GM12878 (cell line): ENCODE data around the gene CCDC12. TPM values are rescaled to one million over a fixed set of nuclear protein-coding genes. Genes with fewer than 3 reads are reported as not detected.

Experiments
- ATAC-seq: fragments of 200-7000 bp; cut with Tn5 transposase; 3 replicates; pipeline ENCODE4 v1.9.1; 2020; ENCODE audit warnings: mild to moderate bottlenecking, moderate library complexity
- BruUV-seq: library from RNA; stranded (reverse); fragments of 400-500 nt; replicated peaks from 2 replicates; lab custom pipeline; 2021; lab: Mats Ljungman, UMichigan
- CTCF ChIA-PET: fragments of 300-600 bp; sonication (Branson Sonifier 250); formaldehyde crosslinking; extraction: SDS; loops from one replicate; lab custom pipeline; 2021; ENCODE audit warnings: inconsistent platforms; lab: Yijun Ruan, JAX
- POLR2A ChIA-PET: fragments of 350-600 bp; formaldehyde crosslinking; extraction: SDS; loops from one replicate; lab custom pipeline; 2021; ENCODE audit warnings: inconsistent platforms; lab: Charles Lee
- RAD21 ChIA-PET: fragments of 300-600 bp; sonication (Branson Sonifier 250); formaldehyde crosslinking; loops from one replicate; lab custom pipeline; 2023; ENCODE audit warnings: antibody characterized with exemption; ENCODE audit not compliant: unreplicated experiment; lab: Charles Lee
- SMC1A ChIA-PET: fragments of 300-600 bp; sonication (Branson Sonifier 250); formaldehyde crosslinking; loops from one replicate; lab custom pipeline; 2023; ENCODE audit not compliant: unreplicated experiment, uncharacterized antibody; lab: Charles Lee
- DNase-seq: peaks from one replicate; pipeline ENCODE4 v3.0.0-alpha.2; 2011; ENCODE audit warnings: low read depth, low spot score
- FAIRE-seq: peaks from 3 replicates; lab custom pipeline; 2011; peaks lifted over from hg19 to GRCh38; lab: Jason Lieb, UNC
- H2AFZ ChIP-seq: 2 replicates; pipeline ENCODE4 v1.6.0; 2011; ENCODE audit warnings: low read depth, low read length, control low read depth; ENCODE audit not compliant: control insufficient read depth
- H3K27ac ChIP-seq: 2 replicates; pipeline ENCODE4 v1.5.1; 2011; ENCODE audit warnings: control low read depth; ENCODE audit not compliant: control insufficient read depth, insufficient read depth
- H3K27me3 ChIP-seq, 2 experiments: replicated peaks in 1 of 2; 2 replicates each; pipeline versions ENCODE4 v1.6.0 to v1.6.1; 2011; ENCODE audit warnings: low read length in 1 of 2; ENCODE audit not compliant: control insufficient read depth in 2 of 2, insufficient read depth in 2 of 2
- H3K36me3 ChIP-seq, 2 experiments: 2 replicates each; pipeline ENCODE4 v1.5.1; 2011; ENCODE audit warnings: low read length in 1 of 2; ENCODE audit not compliant: control insufficient read depth in 2 of 2, insufficient read depth in 2 of 2
- H3K4me1 ChIP-seq: 2 replicates; pipeline ENCODE4 v1.6.1; 2011; ENCODE audit warnings: mild to moderate bottlenecking, low read length, moderate library complexity, mixed read lengths; ENCODE audit not compliant: control insufficient read depth, insufficient read depth
- H3K4me2 ChIP-seq: 2 replicates; pipeline ENCODE4 v1.6.0; 2011; ENCODE audit warnings: control low read depth; ENCODE audit not compliant: control insufficient read depth, insufficient read depth
- H3K4me3 ChIP-seq: fragments of 200-600 bp; sonication (generic); 2 replicates; pipeline ENCODE4 v1.5.1; 2016
- H3K79me2 ChIP-seq: 2 replicates; pipeline ENCODE4 v1.6.0; 2011; ENCODE audit warnings: low read length; ENCODE audit not compliant: control insufficient read depth, insufficient read depth
- H3K9ac ChIP-seq: 2 replicates; pipeline ENCODE4 v1.8.0; 2011; ENCODE audit warnings: low read length, control low read depth, mixed read lengths; ENCODE audit not compliant: control insufficient read depth, insufficient read depth
- H3K9me3 ChIP-seq: replicated peaks from 3 replicates; pipeline ENCODE4 v1.5.1; 2011; ENCODE audit warnings: mild to moderate bottlenecking, low read length; ENCODE audit not compliant: control insufficient read depth, insufficient read depth
- H4K20me1 ChIP-seq: 2 replicates; pipeline ENCODE4 v1.6.0; 2011; ENCODE audit not compliant: control insufficient read depth, insufficient read depth
- CBFB ChIP-seq: IDR thresholded peaks from 2 replicates; pipeline ENCODE4 v1.6.1; 2016; ENCODE audit warnings: antibody characterized with exemption, low read depth
- CBX5 ChIP-seq: sonication (generic); IDR thresholded peaks from 2 replicates; pipeline ENCODE4 v1.6.1; 2016; ENCODE audit warnings: low read depth, moderate library complexity, mild to moderate bottlenecking, inconsistent platforms
- CTCF ChIP-seq, 3 experiments: IDR thresholded peaks in 2 of 3; conservative IDR thresholded peaks in 1 of 3; 2 replicates each; pipeline ENCODE4 v1.5.1; 2011; ENCODE audit warnings: low read depth in 3 of 3, low read length in 3 of 3, mild to moderate bottlenecking in 3 of 3, control low read depth in 2 of 3, moderate library complexity in 2 of 3, inconsistent platforms in 1 of 3, mixed read lengths in 1 of 3; ENCODE audit not compliant: control insufficient read depth in 2 of 3, insufficient read depth in 1 of 3; ENCODE audit errors: extremely low read depth in 1 of 3
- E4F1 ChIP-seq: fragments of 450-650 bp; IDR thresholded peaks from 2 replicates; pipeline ENCODE4 v1.6.1; 2018; ENCODE audit warnings: borderline replicate concordance, mild to moderate bottlenecking; ENCODE audit not compliant: partially characterized antibody
- ESRRA ChIP-seq: IDR thresholded peaks from 2 replicates; pipeline ENCODE4 v1.6.1; 2012; ENCODE audit warnings: mild to moderate bottlenecking, low read length, improper control_type of control experiment
- JUND ChIP-seq: IDR thresholded peaks from 2 replicates; pipeline ENCODE4 v1.6.1; 2012; ENCODE audit warnings: low read depth, mild to moderate bottlenecking, low read length, improper control_type of control experiment, moderate library complexity
- MXI1 ChIP-seq: fragments of 150-350 bp; IDR thresholded peaks from 2 replicates; pipeline ENCODE4 v1.6.1; 2011; ENCODE audit warnings: low read depth, mild to moderate bottlenecking, inconsistent platforms, low read length, improper control_type of control experiment
- SIN3A ChIP-seq: IDR thresholded peaks from 2 replicates; pipeline ENCODE4 v1.6.1; 2012; ENCODE audit warnings: low read depth, low read length, improper control_type of control experiment
- SMAD5 ChIP-seq: IDR thresholded peaks from 2 replicates; pipeline ENCODE4 v1.6.1; 2016; ENCODE audit warnings: antibody characterized with exemption, low read depth
- SMARCA5 ChIP-seq: fragments of 450-650 bp; IDR thresholded peaks from 2 replicates; pipeline ENCODE4 v1.6.1; 2017; ENCODE audit warnings: mild to moderate bottlenecking
- TBL1XR1 ChIP-seq: IDR thresholded peaks from 2 replicates; pipeline ENCODE4 v1.6.1; 2012; ENCODE audit warnings: low read depth, low read length, improper control_type of control experiment
- ZBTB33 ChIP-seq: fragments of 450-650 bp; IDR thresholded peaks from 2 replicates; pipeline ENCODE4 v1.6.1; 2017; ENCODE audit warnings: mild to moderate bottlenecking
- WGBS: methylation state at CpG from one replicate; pipeline ENCODE4 v1.1.6; 2016; ENCODE audit warnings: low lambda C conversion rate; ENCODE audit not compliant: insufficient replicate concordance, insufficient coverage; ENCODE audit errors: missing lambda C conversion rate; 5-methylcytosine and 5-hydroxymethylcytosine counted together
- in situ Hi-C: fragments of 300-500 bp; cut with MboI; formaldehyde crosslinking; loops from 9 replicates; pipeline ENCODE4 v1.14.3; 2018; ENCODE audit warnings: mixed read lengths
- intact Hi-C: fragments of 100-400 bp; cut with micrococcal nuclease; formaldehyde crosslinking; loops from one replicate; pipeline ENCODE4 v1.14.2; 2022; ENCODE audit not compliant: unreplicated experiment
- polyA plus RNA-seq, 11 experiments: library from polyadenylated mRNA; depleted of rRNA in 4 of 11; unstranded in 6 of 11; stranded (reverse) in 5 of 11; fragments of >200 nt; fragmentation: Nextera tagmentation in 4 of 11; fragmentation: Illumina TruSeq in 1 of 11; extraction: Ambion mirVana in 4 of 11; extraction: Trizol in 1 of 11; gene quantifications; 1 replicate in 1 of 11; 2 replicates in 10 of 11; pipeline versions ENCODE4 v1.2.1 to v1.2.3, GENCODE V29; 2011 to 2016; ENCODE audit warnings: inconsistent platforms in 2 of 11, missing spikeins in 2 of 11, low read depth in 1 of 11
- total RNA-seq, 4 experiments: library from RNA; depleted of rRNA in 3 of 4; stranded (reverse); fragments of >200 nt in 3 of 4; fragmentation: Illumina TruSeq in 1 of 4; extraction: Trizol in 1 of 4; gene quantifications; 2 replicates each; pipeline versions ENCODE4 v1.2.1 to v1.2.3, GENCODE V29; 2013 to 2021

The CCDC12 gene
- total and polyA plus RNA-seq, 10 of the 15 experiments (the other 5 are each of a cell fraction or from before 2014, with no cell fraction given), result 9.2 to 91.4 (median 61.3) TPM

- Histone ChIP-seq H3K36me3 (no peaks in the 10 kb centered on the region), H3K27me3 (no peaks in the 10 kb centered on the region), H3K9me3 (no peaks in the 10 kb centered on the region), H3K4me1 (no peaks in the 10 kb centered on the region), H4K20me1 (no peaks in the 10 kb centered on the region), H2AFZ (no peak overlapping the region), H3K4me3 (no peak overlapping the region), H3K27ac (no peak overlapping the region), H3K9ac (no peak overlapping the region), H3K79me2 (no peaks in the 10 kb centered on the region), H3K4me2 (no peak overlapping the region)
- intact Hi-C loops (no loop called here), in situ Hi-C loops (no loop called here)
- TF ChIP-seq ESRRA, result no peak
- no peak for TF ChIP-seq SMAD5
- TF ChIP-seq SIN3A, result no peak
- no peak for TF ChIP-seq TBL1XR1
- TF ChIP-seq CTCF (IDR thresholded peaks at IDR 0.05 in 2 of 3, conservative IDR thresholded peaks at IDR 0.05 in 1 of 3; ENCODE audit: control insufficient read depth in 2 of 3, extremely low read depth in 1 of 3, insufficient read depth in 1 of 3, low read depth in 3 of 3, low read length in 3 of 3), result no peak
- no peak for TF ChIP-seq E4F1
- TF ChIP-seq JUND, result no peak
- TF ChIP-seq CBFB, result no peak
- TF ChIP-seq SMARCA5, result no peak
- TF ChIP-seq CBX5, result no peak
- no peak for TF ChIP-seq ZBTB33
- no peak for TF ChIP-seq MXI1
- ATAC-seq, result no peak
- ChIA-PET SMC1A (no interaction called here), CTCF (interaction anchor here (0.9 to 2.2 kb wide), 4 partner anchors 8 to 55 kb away, joined by 3 to 6 read pairs (median 4); no protein-coding TSS in a partner anchor), RAD21 (interaction anchor here (1.9 kb wide), 1 partner anchor 8 kb away, joined by 5 read pairs; no protein-coding TSS in a partner anchor), POLR2A (no interaction called here)
- FAIRE-seq, result no peak
- 58% methylated on average over 17 of the region's 17 CpGs for WGBS
- DNase-seq, result no peak
- no TSS peak for BruUV-seq
Measured at GRCh38 chr3:46901591-46902187, 74.9 kb downstream of the CCDC12 start.
